ENCODE results near the gene NLRP11. TPM values are rescaled to one million over a fixed set of nuclear protein-coding genes. Genes with fewer than 3 reads are reported as not detected.

The NLRP11 gene
- 0.21 and 0.37 TPM in 2 replicates for total RNA-seq (2014; rRNA removed; shearing (Covaris generic))
- 0.02 and 0.25 TPM in 2 replicates for polyA plus RNA-seq (2015; cell fraction: cytosol; rRNA removed)
- polyA plus RNA-seq (2015; cell fraction: nucleus; rRNA removed): 0.18 and 0.54 TPM in 2 replicates

- DNase-seq (ENCODE audit: low read depth, low spot score): no peak
- in situ Hi-C loops (cut with HindIII; ENCODE audit: low pct_unique_long_range_greater_than_20kb, low sequenced_read_pairs): no loop called here
Observed at GRCh38 chr19:55831846-55832245, at the start of gene NLRP11. Gene NLRP11, minus strand, starts transcription at chr19:55831999. Its CDS starts 13,825 bp downstream, at chr19:55818174.

GRCh38 chr19:55877211-55877610 is 45.4 kb upstream of the NLRP11 start:
- in situ Hi-C loops (cut with HindIII; ENCODE audit: low pct_unique_long_range_greater_than_20kb, low sequenced_read_pairs): no loop called here
- DNase-seq (ENCODE audit: low read depth, low spot score): no peak

- in situ Hi-C loops (cut with HindIII; ENCODE audit: low pct_unique_long_range_greater_than_20kb, low sequenced_read_pairs): no loop called here
- DNase-seq (ENCODE audit: low read depth, low spot score): no peak
Observed at GRCh38 chr19:55870736-55871135, 38.9 kb upstream of the NLRP11 start.

- in situ Hi-C loops (cut with HindIII; ENCODE audit: low pct_unique_long_range_greater_than_20kb, low sequenced_read_pairs): no loop called here
- no peak for DNase-seq (ENCODE audit: low read depth, low spot score)
Observed at GRCh38 chr19:55867101-55867500, 35.3 kb upstream of the NLRP11 start.

GRCh38 chr19:55866521-55866920 is 34.7 kb upstream of the NLRP11 start:
- DNase-seq (ENCODE audit: low read depth, low spot score): no peak
- in situ Hi-C loops (cut with HindIII; ENCODE audit: low pct_unique_long_range_greater_than_20kb, low sequenced_read_pairs): no loop called here

- no peak for DNase-seq (ENCODE audit: low read depth, low spot score)
- in situ Hi-C loops (cut with HindIII; ENCODE audit: low pct_unique_long_range_greater_than_20kb, low sequenced_read_pairs): no loop called here
Observed at GRCh38 chr19:55858969-55859368, 27.2 kb upstream of the NLRP11 start.

GRCh38 chr19:55858401-55858800 is 26.6 kb upstream of the NLRP11 start:
- no peak for DNase-seq (ENCODE audit: low read depth, low spot score)
- in situ Hi-C loops (cut with HindIII; ENCODE audit: low pct_unique_long_range_greater_than_20kb, low sequenced_read_pairs): no loop called here

GRCh38 chr19:55857974-55858373 is 26.2 kb upstream of the NLRP11 start:
- in situ Hi-C loops (cut with HindIII; ENCODE audit: low pct_unique_long_range_greater_than_20kb, low sequenced_read_pairs): no loop called here
- DNase-seq (ENCODE audit: low read depth, low spot score): no peak

- in situ Hi-C loops (cut with HindIII; ENCODE audit: low pct_unique_long_range_greater_than_20kb, low sequenced_read_pairs): no loop called here
- DNase-seq (ENCODE audit: low read depth, low spot score): no peak
Observed at GRCh38 chr19:55857149-55857548, 25.4 kb upstream of the NLRP11 start.

- in situ Hi-C loops (cut with HindIII; ENCODE audit: low pct_unique_long_range_greater_than_20kb, low sequenced_read_pairs): no loop called here
- DNase-seq (ENCODE audit: low read depth, low spot score): no peak
Observed at GRCh38 chr19:55855160-55855559, 23.4 kb upstream of the NLRP11 start.

- in situ Hi-C loops (cut with HindIII; ENCODE audit: low pct_unique_long_range_greater_than_20kb, low sequenced_read_pairs): no loop called here
- DNase-seq (ENCODE audit: low read depth, low spot score): no peak
Observed at GRCh38 chr19:55838906-55839305, 7.1 kb upstream of the NLRP11 start.

- in situ Hi-C loops (cut with HindIII; ENCODE audit: low pct_unique_long_range_greater_than_20kb, low sequenced_read_pairs): no loop called here
- no peak for DNase-seq (ENCODE audit: low read depth, low spot score)
Observed at GRCh38 chr19:55838251-55838650, 6.5 kb upstream of the NLRP11 start.

GRCh38 chr19:55836340-55836739 is 4.5 kb upstream of the NLRP11 start, which contains the start of gene NLRP4:
Gene NLRP4, plus strand, starts transcription at chr19:55836540. Its CDS starts 15,541 bp downstream, at chr19:55852081.
- in situ Hi-C loops (cut with HindIII; ENCODE audit: low pct_unique_long_range_greater_than_20kb, low sequenced_read_pairs): no loop called here
- DNase-seq (ENCODE audit: low read depth, low spot score): no peak

GRCh38 chr19:55832676-55833075 is 877 bp upstream of the NLRP11 start:
- no peak for DNase-seq (ENCODE audit: low read depth, low spot score)
- in situ Hi-C loops (cut with HindIII; ENCODE audit: low pct_unique_long_range_greater_than_20kb, low sequenced_read_pairs): no loop called here

GRCh38 chr19:55830656-55831055 is 1.1 kb downstream of the NLRP11 start:
- DNase-seq (ENCODE audit: low read depth, low spot score): no peak
- in situ Hi-C loops (cut with HindIII; ENCODE audit: low pct_unique_long_range_greater_than_20kb, low sequenced_read_pairs): no loop called here

GRCh38 chr19:55820037-55820436 is 11.8 kb downstream of the NLRP11 start:
- no peak for DNase-seq (ENCODE audit: low read depth, low spot score)
- in situ Hi-C loops (cut with HindIII; ENCODE audit: low pct_unique_long_range_greater_than_20kb, low sequenced_read_pairs): no loop called here

GRCh38 chr19:55813906-55814305 is 17.9 kb downstream of the NLRP11 start:
- in situ Hi-C loops (cut with HindIII; ENCODE audit: low pct_unique_long_range_greater_than_20kb, low sequenced_read_pairs): no loop called here
- no peak for DNase-seq (ENCODE audit: low read depth, low spot score)

- in situ Hi-C loops (cut with HindIII; ENCODE audit: low pct_unique_long_range_greater_than_20kb, low sequenced_read_pairs): no loop called here
- DNase-seq (ENCODE audit: low read depth, low spot score): no peak
Observed at GRCh38 chr19:55812449-55812848, 19.4 kb downstream of the NLRP11 start.

- DNase-seq (ENCODE audit: low read depth, low spot score): no peak
- in situ Hi-C loops (cut with HindIII; ENCODE audit: low pct_unique_long_range_greater_than_20kb, low sequenced_read_pairs): no loop called here
Observed at GRCh38 chr19:55811340-55811739, 20.5 kb downstream of the NLRP11 start.

All from SK-MEL-5 (cell line).